HepG2 (cell line): ENCODE results near the gene PIK3IP1.

Experiments used
- CBFB ChIP-seq: sonication (generic); formaldehyde crosslinking; IDR thresholded peaks from 2 replicates; pipeline ENCODE4 v1.4.0; 2020; ENCODE audit warnings: missing genetic modification reagents
- ELF4 ChIP-seq: sonication (generic); formaldehyde crosslinking; IDR thresholded peaks from 2 replicates; pipeline ENCODE4 v1.5.0; 2020; ENCODE audit warnings: missing genetic modification reagents, mild to moderate bottlenecking, moderate library complexity, borderline replicate concordance
- EP300 ChIP-seq, 3 experiments: sonication (generic) in 1 of 3; formaldehyde crosslinking in 1 of 3; IDR thresholded peaks; 2 replicates each; pipeline versions ENCODE4 v1.5.1 to v1.6.1; 2011 to 2020; ENCODE audit warnings: low read depth in 2 of 3, low read length in 2 of 3, borderline replicate concordance in 1 of 3, improper control_type of control experiment in 1 of 3, mild to moderate bottlenecking in 1 of 3, missing genetic modification reagents in 1 of 3, moderate library complexity in 1 of 3
- EZH2 ChIP-seq: conservative IDR thresholded peaks from 2 replicates; pipeline ENCODE4 v1.6.1; 2012; ENCODE audit warnings: mild to moderate bottlenecking, low read depth, low read length, moderate library complexity
- GLI4 ChIP-seq: sonication (generic); formaldehyde crosslinking; IDR thresholded peaks from 2 replicates; pipeline ENCODE4 v1.5.1; 2020; ENCODE audit warnings: missing genetic modification reagents, mild to moderate bottlenecking, moderate library complexity, borderline replicate concordance
- RELA ChIP-seq: sonication (generic); formaldehyde crosslinking; IDR thresholded peaks from 2 replicates; pipeline ENCODE4 v1.4.0; 2020; ENCODE audit warnings: missing genetic modification reagents
- ZNF841 ChIP-seq: sonication (generic); formaldehyde crosslinking; IDR thresholded peaks from 2 replicates; pipeline ENCODE4 v1.8.1; 2023; ENCODE audit warnings: missing genetic modification reagents, borderline replicate concordance
- TF ChIP-seq, protein P1 (sequence below): sonication (generic); formaldehyde crosslinking; IDR thresholded peaks from 2 replicates; pipeline ENCODE4 v1.5.0; 2020; ENCODE audit warnings: mild to moderate bottlenecking, missing genetic modification reagents, moderate library complexity
- TF ChIP-seq, protein P2 (sequence below): IDR thresholded peaks from 2 replicates; pipeline ENCODE4 v1.6.1; 2016; ENCODE audit warnings: low read depth
- TF ChIP-seq, protein P3 (sequence below): sonication (generic); formaldehyde crosslinking; IDR thresholded peaks from 2 replicates; pipeline ENCODE4 v1.5.0; 2020; ENCODE audit warnings: mild to moderate bottlenecking, missing genetic modification reagents

DNA sequence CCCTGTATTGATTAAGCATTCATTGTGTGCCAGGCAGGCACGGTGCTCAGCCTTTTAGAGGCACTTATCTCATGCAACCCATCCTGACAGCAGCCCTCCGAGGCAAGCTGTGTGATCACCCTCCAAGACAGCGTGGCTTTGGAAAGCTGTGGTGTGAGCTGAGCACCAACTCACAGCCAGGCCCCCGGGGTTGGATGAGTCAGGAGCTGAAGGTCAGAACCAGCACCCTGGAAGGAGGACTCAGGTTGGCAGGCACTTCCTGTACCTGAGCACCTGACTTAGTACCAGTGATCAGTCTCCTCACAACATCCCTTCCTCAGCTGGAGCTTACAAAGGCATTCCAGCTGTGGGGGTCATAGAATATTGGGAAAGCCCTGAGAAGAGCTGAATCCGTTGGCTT, 44.9 kb upstream of the PIK3IP1 start:
- TF ChIP-seq ZNF841 (CRISPR knock-in tag) = no peak
- no peak for TF ChIP-seq EZH2
- TF ChIP-seq, protein P1, sequence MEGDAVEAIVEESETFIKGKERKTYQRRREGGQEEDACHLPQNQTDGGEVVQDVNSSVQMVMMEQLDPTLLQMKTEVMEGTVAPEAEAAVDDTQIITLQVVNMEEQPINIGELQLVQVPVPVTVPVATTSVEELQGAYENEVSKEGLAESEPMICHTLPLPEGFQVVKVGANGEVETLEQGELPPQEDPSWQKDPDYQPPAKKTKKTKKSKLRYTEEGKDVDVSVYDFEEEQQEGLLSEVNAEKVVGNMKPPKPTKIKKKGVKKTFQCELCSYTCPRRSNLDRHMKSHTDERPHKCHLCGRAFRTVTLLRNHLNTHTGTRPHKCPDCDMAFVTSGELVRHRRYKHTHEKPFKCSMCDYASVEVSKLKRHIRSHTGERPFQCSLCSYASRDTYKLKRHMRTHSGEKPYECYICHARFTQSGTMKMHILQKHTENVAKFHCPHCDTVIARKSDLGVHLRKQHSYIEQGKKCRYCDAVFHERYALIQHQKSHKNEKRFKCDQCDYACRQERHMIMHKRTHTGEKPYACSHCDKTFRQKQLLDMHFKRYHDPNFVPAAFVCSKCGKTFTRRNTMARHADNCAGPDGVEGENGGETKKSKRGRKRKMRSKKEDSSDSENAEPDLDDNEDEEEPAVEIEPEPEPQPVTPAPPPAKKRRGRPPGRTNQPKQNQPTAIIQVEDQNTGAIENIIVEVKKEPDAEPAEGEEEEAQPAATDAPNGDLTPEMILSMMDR = no peak
- no peak for TF ChIP-seq RELA (CRISPR knock-in tag)
- TF ChIP-seq, protein P2, sequence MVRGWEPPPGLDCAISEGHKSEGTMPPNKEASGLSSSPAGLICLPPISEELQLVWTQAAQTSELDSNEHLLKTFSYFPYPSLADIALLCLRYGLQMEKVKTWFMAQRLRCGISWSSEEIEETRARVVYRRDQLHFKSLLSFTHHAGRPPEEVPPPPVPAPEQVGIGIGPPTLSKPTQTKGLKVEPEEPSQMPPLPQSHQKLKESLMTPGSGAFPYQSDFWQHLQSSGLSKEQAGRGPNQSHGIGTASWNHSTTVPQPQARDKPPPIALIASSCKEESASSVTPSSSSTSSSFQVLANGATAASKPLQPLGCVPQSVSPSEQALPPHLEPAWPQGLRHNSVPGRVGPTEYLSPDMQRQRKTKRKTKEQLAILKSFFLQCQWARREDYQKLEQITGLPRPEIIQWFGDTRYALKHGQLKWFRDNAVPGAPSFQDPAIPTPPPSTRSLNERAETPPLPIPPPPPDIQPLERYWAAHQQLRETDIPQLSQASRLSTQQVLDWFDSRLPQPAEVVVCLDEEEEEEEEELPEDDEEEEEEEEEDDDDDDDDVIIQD (CRISPR knock-in tag) = no peak
- no peak for TF ChIP-seq GLI4 (CRISPR knock-in tag)
- TF ChIP-seq CBFB (CRISPR knock-in tag) = no peak
- no peak for TF ChIP-seq ELF4 (CRISPR knock-in tag)
- TF ChIP-seq, protein P3, sequence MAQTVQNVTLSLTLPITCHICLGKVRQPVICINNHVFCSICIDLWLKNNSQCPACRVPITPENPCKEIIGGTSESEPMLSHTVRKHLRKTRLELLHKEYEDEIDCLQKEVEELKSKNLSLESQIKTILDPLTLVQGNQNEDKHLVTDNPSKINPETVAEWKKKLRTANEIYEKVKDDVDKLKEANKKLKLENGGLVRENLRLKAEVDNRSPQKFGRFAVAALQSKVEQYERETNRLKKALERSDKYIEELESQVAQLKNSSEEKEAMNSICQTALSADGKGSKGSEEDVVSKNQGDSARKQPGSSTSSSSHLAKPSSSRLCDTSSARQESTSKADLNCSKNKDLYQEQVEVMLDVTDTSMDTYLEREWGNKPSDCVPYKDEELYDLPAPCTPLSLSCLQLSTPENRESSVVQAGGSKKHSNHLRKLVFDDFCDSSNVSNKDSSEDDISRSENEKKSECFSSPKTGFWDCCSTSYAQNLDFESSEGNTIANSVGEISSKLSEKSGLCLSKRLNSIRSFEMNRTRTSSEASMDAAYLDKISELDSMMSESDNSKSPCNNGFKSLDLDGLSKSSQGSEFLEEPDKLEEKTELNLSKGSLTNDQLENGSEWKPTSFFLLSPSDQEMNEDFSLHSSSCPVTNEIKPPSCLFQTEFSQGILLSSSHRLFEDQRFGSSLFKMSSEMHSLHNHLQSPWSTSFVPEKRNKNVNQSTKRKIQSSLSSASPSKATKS = no peak
- TF ChIP-seq EP300 (IDR thresholded peaks at IDR 0.05; ENCODE audit: low read depth in 2 of 2, low read length in 2 of 2) = no peak
- TF ChIP-seq EP300 (CRISPR knock-in tag; IDR thresholded peaks at IDR 0.05; ENCODE audit: borderline replicate concordance) = no peak
